ENCODE results near the gene MAFG. TPM values are rescaled to one million over a fixed set of nuclear protein-coding genes. Genes with fewer than 3 reads are reported as not detected.

MAFG gene
- total and polyA plus RNA-seq, 2 of the 13 experiments (the other 11 are each of a cell fraction or from before 2014, with no cell fraction given) = 14.5 to 20.0 TPM

DNA sequence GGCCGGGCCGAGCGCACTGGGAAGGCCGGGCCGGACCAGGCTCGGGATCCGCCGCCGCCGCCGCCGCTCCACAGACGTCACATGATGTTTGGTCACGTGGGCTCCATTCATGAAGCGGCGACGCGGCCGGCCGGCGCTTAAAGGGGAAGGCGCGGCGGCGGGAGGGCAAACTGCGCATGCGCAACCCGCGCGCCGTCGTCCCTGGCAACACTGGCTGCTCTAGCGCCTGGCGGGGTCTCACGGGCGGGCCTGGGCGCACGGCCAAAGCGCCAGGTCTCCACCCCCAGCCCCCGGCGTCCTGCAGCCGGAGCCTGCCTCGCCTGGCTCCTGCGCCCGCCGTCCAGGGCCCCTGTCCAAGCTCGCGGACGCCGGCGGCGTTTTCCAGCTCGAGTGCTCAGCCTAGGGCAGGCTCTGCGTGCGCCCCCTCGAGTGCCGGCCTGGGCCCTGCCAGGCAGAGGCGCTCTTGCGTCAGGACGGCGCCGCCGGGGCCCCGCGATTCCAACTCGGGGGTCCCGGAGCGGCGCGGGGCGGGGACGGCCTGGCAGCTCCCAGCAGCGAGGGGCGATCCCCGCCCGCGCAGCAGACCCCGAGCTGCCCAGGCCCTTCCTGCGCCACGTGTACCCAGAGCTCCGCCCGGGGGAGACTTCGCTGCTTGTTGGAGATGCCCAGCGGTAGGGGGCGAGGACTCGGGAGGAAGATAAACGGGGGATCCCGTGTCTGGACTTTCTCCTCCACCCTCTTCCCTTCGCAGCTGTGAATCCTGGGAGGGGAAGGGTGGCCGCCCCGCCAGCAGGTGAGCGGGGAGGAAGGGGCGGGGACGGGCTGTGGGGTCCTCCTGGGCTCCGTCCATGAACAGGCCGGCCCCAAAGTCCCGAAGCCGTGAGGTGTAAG is at the start of gene MAFG (continued):
- TF ChIP-seq MXD3 (CRISPR knock-in tag; IDR thresholded peaks at IDR 0.05) = peak; percentile 78; the same call in 1 of the 2 replicates
- peak; percentile 35 for TF ChIP-seq FOXO1 (CRISPR knock-in tag; IDR thresholded peaks at IDR 0.05)
- TF ChIP-seq ZBTB40 (IDR thresholded peaks at IDR 0.05) = no peak
- TF ChIP-seq ZBTB40 (CRISPR knock-in tag; IDR thresholded peaks at IDR 0.05) = peak; percentile 67
- TF ChIP-seq LCORL (IDR thresholded peaks at IDR 0.05) = no peak
- peak; percentile 14; the same call in 1 of the 2 replicates for TF ChIP-seq LCORL (CRISPR knock-in tag; IDR thresholded peaks at IDR 0.05)
- peak; percentile 24 for TF ChIP-seq HDAC2 (CRISPR knock-in tag; IDR thresholded peaks at IDR 0.05)
- no peak for TF ChIP-seq PAF1 (CRISPR knock-in tag; IDR thresholded peaks at IDR 0.05)
- no peak for TF ChIP-seq NR3C1 (CRISPR knock-in tag; IDR thresholded peaks at IDR 0.05)
- 0 out of 2 replicates have a peak, but pooled peaks have one; percentile 23 for TF ChIP-seq MTF1 (CRISPR knock-in tag; IDR thresholded peaks at IDR 0.05)
- peak; percentile 48; the same call in 1 of the 2 replicates for TF ChIP-seq PRDM4 (CRISPR knock-in tag; IDR thresholded peaks at IDR 0.05; ENCODE audit: borderline replicate concordance)
- TF ChIP-seq, protein P1, sequence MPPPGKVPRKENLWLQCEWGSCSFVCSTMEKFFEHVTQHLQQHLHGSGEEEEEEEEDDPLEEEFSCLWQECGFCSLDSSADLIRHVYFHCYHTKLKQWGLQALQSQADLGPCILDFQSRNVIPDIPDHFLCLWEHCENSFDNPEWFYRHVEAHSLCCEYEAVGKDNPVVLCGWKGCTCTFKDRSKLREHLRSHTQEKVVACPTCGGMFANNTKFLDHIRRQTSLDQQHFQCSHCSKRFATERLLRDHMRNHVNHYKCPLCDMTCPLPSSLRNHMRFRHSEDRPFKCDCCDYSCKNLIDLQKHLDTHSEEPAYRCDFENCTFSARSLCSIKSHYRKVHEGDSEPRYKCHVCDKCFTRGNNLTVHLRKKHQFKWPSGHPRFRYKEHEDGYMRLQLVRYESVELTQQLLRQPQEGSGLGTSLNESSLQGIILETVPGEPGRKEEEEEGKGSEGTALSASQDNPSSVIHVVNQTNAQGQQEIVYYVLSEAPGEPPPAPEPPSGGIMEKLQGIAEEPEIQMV (CRISPR knock-in tag; IDR thresholded peaks at IDR 0.05; ENCODE audit: low read depth) = peak; percentile 91
- TF ChIP-seq AGO2 (optimal IDR thresholded peaks at IDR 0.05; ENCODE audit: low read depth, low read length) = peak; percentile 91
- TF ChIP-seq ZFP90 (CRISPR knock-in tag; IDR thresholded peaks at IDR 0.05; ENCODE audit: borderline replicate concordance) = peak; percentile 93

All from HepG2 (cell line).